B cell (primary cell): ENCODE data around the gene BTG2. TPM values are rescaled to one million over a fixed set of nuclear protein-coding genes. Genes with fewer than 3 reads are reported as not detected.

Experiments
- ATAC-seq: fragments of 200-7000 bp; cut with Tn5 transposase; one replicate; pipeline ENCODE4 v1.10.0; 2021; ENCODE audit warnings: low read depth, mild to moderate bottlenecking, moderate number of reproducible peaks, moderate library complexity
- CTCF ChIA-PET: fragments of 350-600 bp; sonication (Branson Sonifier 250); formaldehyde crosslinking; loops from one replicate; lab custom pipeline; 2021; ENCODE audit warnings: antibody characterized with exemption, inconsistent platforms; lab: Charles Lee
- POLR2A ChIA-PET: fragments of 350-600 bp; sonication (Branson Sonifier 250); formaldehyde crosslinking; loops from one replicate; lab custom pipeline; 2021; ENCODE audit warnings: antibody characterized with exemption; lab: Charles Lee
- DNase-seq: peaks from one replicate; pipeline ENCODE4 v3.0.0; 2013
- H2AFZ ChIP-seq: 2 replicates; pipeline ENCODE4 v1.6.1; 2012; ENCODE audit warnings: mild to moderate bottlenecking, low read depth, low read length; ENCODE audit not compliant: insufficient read depth, poor library complexity, severe bottlenecking
- H3K27ac ChIP-seq, 2 donors: 1 replicate in 1 of 2; 2 replicates in 1 of 2; pipeline ENCODE4 v1.5.1; 2012 to 2013; ENCODE audit warnings: low read length in 2 of 2, mild to moderate bottlenecking in 2 of 2, moderate library complexity in 1 of 2
- H3K27me3 ChIP-seq, 4 experiments: fragments of 200-600 bp in 1 of 4; sonication (generic) in 1 of 4; replicated peaks in 1 of 4; 1 replicate in 2 of 4; 2 replicates in 2 of 4; pipeline versions ENCODE4 v1.6.1 to v1.7.0; 2013 to 2016; ENCODE audit warnings: low read length in 3 of 4, mild to moderate bottlenecking in 2 of 4, mixed read lengths in 1 of 4, moderate library complexity in 1 of 4; ENCODE audit not compliant: insufficient read depth in 4 of 4, control insufficient read depth in 3 of 4; ENCODE audit errors: control extremely low read depth in 1 of 4
- H3K36me3 ChIP-seq, 2 experiments: replicated peaks in 1 of 2; 1 replicate in 1 of 2; 2 replicates in 1 of 2; pipeline versions ENCODE4 v1.6.1 to v1.7.1; 2013; ENCODE audit warnings: low read length in 1 of 2; ENCODE audit not compliant: insufficient read depth in 2 of 2, control insufficient read depth in 1 of 2; ENCODE audit errors: control extremely low read depth in 1 of 2, extremely low read depth in 1 of 2
- H3K4me1 ChIP-seq, 2 donors: fragments of 200-600 bp in 1 of 2; sonication (generic) in 1 of 2; 1 replicate in 1 of 2; 2 replicates in 1 of 2; pipeline versions ENCODE4 v1.5.1 to v1.6.1; 2013 to 2017; ENCODE audit warnings: low read length in 2 of 2; ENCODE audit not compliant: control insufficient read depth in 2 of 2, insufficient read depth in 2 of 2
- H3K4me2 ChIP-seq: replicated peaks from 2 replicates; pipeline ENCODE3; 2012; ENCODE audit warnings: mild to moderate bottlenecking, low read depth, low read length; ENCODE audit not compliant: poor library complexity, severe bottlenecking
- H3K4me3 ChIP-seq, 5 experiments: fragments of 200-600 bp in 1 of 5; sonication (generic) in 1 of 5; 1 replicate in 3 of 5; 2 replicates in 2 of 5; pipeline versions ENCODE4 v1.5.1 to v1.7.0; 2011 to 2016; ENCODE audit warnings: low read length in 4 of 5, mild to moderate bottlenecking in 4 of 5, low read depth in 2 of 5, control low read depth in 1 of 5, moderate library complexity in 1 of 5; ENCODE audit not compliant: insufficient read depth in 1 of 5; ENCODE audit errors: control extremely low read depth in 1 of 5, extremely low read depth in 1 of 5
- H3K79me2 ChIP-seq: fragments of 200-600 bp; sonication (generic); one replicate; pipeline ENCODE4 v1.6.0; 2016; ENCODE audit warnings: low read length; ENCODE audit not compliant: control insufficient read depth, insufficient read depth
- H3K9ac ChIP-seq: fragments of 200-600 bp; sonication (generic); 2 replicates; pipeline ENCODE4 v1.6.1; 2017; ENCODE audit warnings: mild to moderate bottlenecking, low read length, moderate library complexity
- H3K9me3 ChIP-seq, 3 donors: one replicate each; pipeline versions ENCODE4 v1.6.1 to v1.7.1; 2013; ENCODE audit warnings: low read length in 2 of 3; ENCODE audit not compliant: control insufficient read depth in 2 of 3, insufficient read depth in 1 of 3; ENCODE audit errors: control extremely low read depth in 1 of 3
- H4K20me1 ChIP-seq: 2 replicates; pipeline ENCODE4 v1.6.0; 2012; ENCODE audit warnings: mild to moderate bottlenecking, low read length; ENCODE audit not compliant: insufficient read depth, control insufficient read depth, poor library complexity, severe bottlenecking
- H3K27ac Mint-ChIP-seq: one replicate; pipeline ENCODE4 v1.8.0; 2021; ENCODE audit warnings: mixed read lengths
- H3K27me3 Mint-ChIP-seq: one replicate; pipeline ENCODE4 v1.8.0; 2021; ENCODE audit warnings: mixed read lengths
- H3K4me1 Mint-ChIP-seq: one replicate; pipeline ENCODE4 v1.8.0; 2021; ENCODE audit warnings: mixed read lengths
- H3K4me3 Mint-ChIP-seq: one replicate; pipeline ENCODE4 v1.8.0; 2021; ENCODE audit warnings: mixed read lengths
- H3K9me3 Mint-ChIP-seq: one replicate; pipeline ENCODE4 v1.8.0; 2022; ENCODE audit warnings: mixed read lengths; ENCODE audit not compliant: insufficient read depth
- CTCF ChIP-seq: fragments of 200-600 bp; IDR thresholded peaks from one replicate; pipeline ENCODE4 v1.8.0; 2022; ENCODE audit warnings: antibody characterized with exemption, mild to moderate bottlenecking
- EZH2 ChIP-seq: IDR thresholded peaks from 2 replicates; pipeline ENCODE4 v1.6.1; 2012; ENCODE audit warnings: borderline replicate concordance, low read depth, mild to moderate bottlenecking, moderate library complexity, low read length; ENCODE audit not compliant: insufficient read depth, poor library complexity, severe bottlenecking
- WGBS: methylation state at CpG from one replicate; pipeline ENCODE4 v1.1.5; 2013; ENCODE audit warnings: missing lambda C conversion rate; ENCODE audit not compliant: insufficient coverage; 5-methylcytosine and 5-hydroxymethylcytosine counted together
- intact Hi-C: fragments of 100-400 bp; cut with micrococcal nuclease; formaldehyde crosslinking; loops from one replicate; pipeline ENCODE4 v1.10.0; 2022
- polyA plus RNA-seq: library from polyadenylated mRNA; depleted of rRNA; stranded (reverse); fragments of >200 nt; gene quantifications from 2 replicates; pipeline ENCODE4 v1.2.3, GENCODE V29; 2012
- total RNA-seq, 2 donors: library from RNA; stranded (reverse); fragments of 120-200 nt in 1 of 2; gene quantifications; 1 replicate in 1 of 2; 2 replicates in 1 of 2; pipeline versions ENCODE4 v1.2.3 to v1.2.4, GENCODE V29; 2013 to 2022

Gene BTG2
- total and polyA plus RNA-seq, 2 donors (not counting 1 experiment from before 2014, with no cell fraction given) = 508 to 778 TPM

GRCh38 chr1:203328714-203329122, 23.4 kb downstream of the BTG2 start:
- WGBS = 97% methylated on average over 7 of the region's 7 CpGs
- Mint-ChIP-seq H3K27ac (peak overlapping the region; percentile 81), H3K4me3 (peak overlapping the region; percentile 55), H3K9me3 (no peaks in the 10 kb centered on the region), H3K27me3 (no peaks in the 10 kb centered on the region), H3K4me1 (peaks cover 54% of the 10 kb centered on the region)
- Histone ChIP-seq H3K27me3 (no peaks in the 10 kb centered on the region), H2AFZ (no peak overlapping the region), H3K4me1 (peaks cover 40 to 46% of the 10 kb centered on the region in 2 donors), H3K79me2 (peaks cover 6% of the 10 kb centered on the region), H3K36me3 (no peaks in the 10 kb centered on the region), H3K9me3 (no peaks in the 10 kb centered on the region), H3K4me3 (no peak overlapping the region), H3K9ac (no peak overlapping the region), H3K27ac (peak overlapping the region in 1 of 2 donors; percentile 97), H4K20me1 (no peaks in the 10 kb centered on the region), H3K4me2 (no peak overlapping the region)
- intact Hi-C loops = loop anchor here (5.0 kb wide), 1 partner anchor 299 kb away; the partner anchor contains the start of gene ATP2B4
- ATAC-seq (no peak), DNase-seq (no peak)
- TF ChIP-seq EZH2 = no peak
- TF ChIP-seq CTCF = no peak
- ChIA-PET POLR2A (interaction anchor here (5.6 to 9.5 kb wide), 3 partner anchors 29 to 53 kb away, joined by 68 to 268 read pairs (median 178); no protein-coding TSS in a partner anchor), CTCF (interaction anchor here (1.5 to 32.7 kb wide), 6 partner anchors 10 to 159 kb away, joined by 5 to 1776 read pairs (median 126); partner anchors contain the start of gene BTG2)

- Mint-ChIP-seq H3K9me3 (no peaks in the 10 kb centered on the region), H3K4me1 (peaks cover 34% of the 10 kb centered on the region), H3K4me3 (no peak overlapping the region), H3K27me3 (no peaks in the 10 kb centered on the region), H3K27ac (no peak overlapping the region)
- WGBS = 60% methylated on average over 1 of the region's 1 CpG
- Histone ChIP-seq H2AFZ (no peak overlapping the region), H3K36me3 (no peaks in the 10 kb centered on the region), H4K20me1 (no peaks in the 10 kb centered on the region), H3K4me2 (no peak overlapping the region), H3K27me3 (no peaks in the 10 kb centered on the region), H3K4me3 (no peak overlapping the region), H3K79me2 (no peaks in the 10 kb centered on the region), H3K27ac (no peak overlapping the region), H3K4me1 (peaks cover 16 to 25% of the 10 kb centered on the region in 2 donors), H3K9ac (no peak overlapping the region), H3K9me3 (no peaks in the 10 kb centered on the region)
- no peak for ATAC-seq
- POLR2A ChIA-PET = interaction anchor here (0.7 to 1.2 kb wide), 6 partner anchors 11 to 58 kb away, joined by 3 to 9 read pairs (median 4); no protein-coding TSS in a partner anchor
- TF ChIP-seq EZH2 = no peak
- TF ChIP-seq CTCF = no peak
- DNase-seq = no peak
- CTCF ChIA-PET = interaction anchor here (1.1 to 32.7 kb wide), 3 partner anchors 22 to 157 kb away, joined by 3 to 1776 read pairs (median 307); partner anchors contain the start of gene BTG2
- intact Hi-C loops = no loop called here
Measured at GRCh38 chr1:203331224-203331623, 25.9 kb downstream of the BTG2 start.
